ENCODE measurements around the gene REEP1. TPM values are rescaled to one million over a fixed set of nuclear protein-coding genes. Genes with fewer than 3 reads are reported as not detected.

REEP1 gene
- total RNA-seq, 1 experiment from 2014 or later = 5.9 TPM

- no peak for TF ChIP-seq FOSL1 (IDR thresholded peaks at IDR 0.05; ENCODE audit: low read depth)
Observed at GRCh38 chr2:86323273-86324021, 14.0 kb downstream of the REEP1 start (continued).

DNA sequence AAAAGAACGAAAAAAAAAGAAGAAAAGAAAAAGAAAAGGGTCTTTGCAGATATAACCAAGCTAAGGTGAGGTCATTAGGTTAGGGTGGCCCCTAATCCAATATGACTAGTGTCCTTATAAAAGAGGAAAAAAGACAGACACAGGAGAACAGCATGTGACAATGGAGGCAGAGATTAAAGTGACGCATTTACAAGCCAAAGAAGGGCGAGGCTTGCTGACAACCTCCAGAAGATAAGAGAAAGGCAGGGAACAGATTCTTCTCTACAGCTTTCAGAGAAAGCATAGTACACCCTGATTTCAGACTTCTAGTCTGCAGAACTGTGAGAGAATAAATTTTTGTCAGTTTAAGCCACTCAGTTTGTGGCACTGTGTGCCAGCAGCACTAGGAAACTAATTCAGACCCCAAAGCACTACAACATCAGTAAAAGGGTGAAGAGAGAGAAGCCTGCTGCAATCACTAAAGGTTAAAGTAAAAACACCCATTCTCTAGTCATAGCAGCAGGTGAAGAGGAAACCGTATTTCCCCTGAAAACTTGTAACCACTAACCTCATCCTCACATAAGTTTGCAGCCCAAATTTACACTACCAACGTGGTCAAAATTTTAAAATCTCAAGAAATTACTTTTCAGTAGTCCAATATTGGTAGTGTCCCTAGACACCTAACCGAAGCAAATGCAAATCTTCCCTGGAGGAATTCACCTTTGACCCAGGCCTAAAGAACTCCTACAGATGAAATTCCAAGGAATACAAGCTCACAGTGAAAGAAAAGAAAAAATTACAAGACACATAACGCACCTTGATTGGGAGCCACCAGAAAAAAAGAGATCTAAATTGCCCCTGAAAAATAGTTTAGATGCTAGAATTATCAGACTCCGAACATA is 17.5 kb downstream of the REEP1 start:
- intact Hi-C loops (cut with micrococcal nuclease) = no loop called here
- CTCF ChIA-PET = no interaction called here
- Histone ChIP-seq H3K9ac (ENCODE audit: low read length) (no peak overlapping the region), H3K4me3 (replicated peaks in 1 of 2; ENCODE audit: low read depth in 1 of 2, low read length in 2 of 2) (no peak overlapping the region), H3K4me2 (ENCODE audit: low read length) (no peak overlapping the region), H3K9me3 (ENCODE audit: control insufficient read depth in 1 of 2, insufficient read depth in 1 of 2, low read depth in 1 of 2, low read length in 2 of 2) (no peaks in the 10 kb centered on the region), H2AFZ (ENCODE audit: low read depth, low read length, poor library complexity, severe bottlenecking) (no peak overlapping the region), H3K79me2 (ENCODE audit: insufficient read depth, low read length) (no peaks in the 10 kb centered on the region), H3K27ac (ENCODE audit: low read depth, low read length) (no peak overlapping the region), H3K9me2 (ENCODE audit: insufficient read depth) (no peaks in the 10 kb centered on the region), H3K27me3 (ENCODE audit: insufficient read depth, low read length) (no peaks in the 10 kb centered on the region), H3K4me1 (ENCODE audit: control insufficient read depth in 1 of 2, insufficient read depth in 2 of 2, low read length in 2 of 2) (no peaks in the 10 kb centered on the region), H4K20me1 (ENCODE audit: insufficient read depth) (no peaks in the 10 kb centered on the region), H3K36me3 (ENCODE audit: control insufficient read depth in 1 of 2, insufficient read depth in 2 of 2, low read length in 2 of 2) (no peaks in the 10 kb centered on the region)
- no peak for DNase-seq (ENCODE audit: low read depth, low spot score)
- BruUV-seq (replicated peaks) = no TSS peak
- no peak for TF ChIP-seq EZH2phosphoT487 (IDR thresholded peaks at IDR 0.05; ENCODE audit: borderline replicate concordance)
- no peak for TF ChIP-seq POLR2AphosphoS5 (IDR thresholded peaks at IDR 0.05; ENCODE audit: low read depth, low read length)
- TF ChIP-seq ELF1 (IDR thresholded peaks at IDR 0.05; ENCODE audit: borderline replicate concordance, low read depth) = no peak
- no peak for TF ChIP-seq ZBTB33 (IDR thresholded peaks at IDR 0.05; ENCODE audit: extremely low read depth, insufficient replicate concordance, low read length)
- TF ChIP-seq FOSL1 (IDR thresholded peaks at IDR 0.05; ENCODE audit: low read depth) = no peak
- TF ChIP-seq ATF3 (IDR thresholded peaks at IDR 0.05) = no peak
- TF ChIP-seq EZH2 (IDR thresholded peaks at IDR 0.05) = no peak
- TF ChIP-seq ZNF274 (IDR thresholded peaks at IDR 0.05; ENCODE audit: low read depth, low read length) = no peak
- TF ChIP-seq SP1 (IDR thresholded peaks at IDR 0.05; ENCODE audit: low read depth) = no peak
- no peak for TF ChIP-seq YY1 (IDR thresholded peaks at IDR 0.05; ENCODE audit: extremely low read depth, insufficient replicate concordance, low read depth, low read length)
- TF ChIP-seq POLR2A (IDR thresholded peaks at IDR 0.05; ENCODE audit: borderline replicate concordance, extremely low read depth, insufficient read depth, insufficient read length) = no peak
- TF ChIP-seq TCF7L2 (IDR thresholded peaks at IDR 0.05; ENCODE audit: borderline replicate concordance, extremely low read depth, insufficient read depth, insufficient read length) = no peak
- TF ChIP-seq SRF (IDR thresholded peaks at IDR 0.05; ENCODE audit: low read depth) = no peak
- no peak for TF ChIP-seq SIN3A (IDR thresholded peaks at IDR 0.05; ENCODE audit: low read depth)
- TF ChIP-seq JUND (IDR thresholded peaks at IDR 0.05) = no peak
- no peak for TF ChIP-seq CBX3 (IDR thresholded peaks at IDR 0.05; ENCODE audit: low read depth)
- TF ChIP-seq, protein P1, sequence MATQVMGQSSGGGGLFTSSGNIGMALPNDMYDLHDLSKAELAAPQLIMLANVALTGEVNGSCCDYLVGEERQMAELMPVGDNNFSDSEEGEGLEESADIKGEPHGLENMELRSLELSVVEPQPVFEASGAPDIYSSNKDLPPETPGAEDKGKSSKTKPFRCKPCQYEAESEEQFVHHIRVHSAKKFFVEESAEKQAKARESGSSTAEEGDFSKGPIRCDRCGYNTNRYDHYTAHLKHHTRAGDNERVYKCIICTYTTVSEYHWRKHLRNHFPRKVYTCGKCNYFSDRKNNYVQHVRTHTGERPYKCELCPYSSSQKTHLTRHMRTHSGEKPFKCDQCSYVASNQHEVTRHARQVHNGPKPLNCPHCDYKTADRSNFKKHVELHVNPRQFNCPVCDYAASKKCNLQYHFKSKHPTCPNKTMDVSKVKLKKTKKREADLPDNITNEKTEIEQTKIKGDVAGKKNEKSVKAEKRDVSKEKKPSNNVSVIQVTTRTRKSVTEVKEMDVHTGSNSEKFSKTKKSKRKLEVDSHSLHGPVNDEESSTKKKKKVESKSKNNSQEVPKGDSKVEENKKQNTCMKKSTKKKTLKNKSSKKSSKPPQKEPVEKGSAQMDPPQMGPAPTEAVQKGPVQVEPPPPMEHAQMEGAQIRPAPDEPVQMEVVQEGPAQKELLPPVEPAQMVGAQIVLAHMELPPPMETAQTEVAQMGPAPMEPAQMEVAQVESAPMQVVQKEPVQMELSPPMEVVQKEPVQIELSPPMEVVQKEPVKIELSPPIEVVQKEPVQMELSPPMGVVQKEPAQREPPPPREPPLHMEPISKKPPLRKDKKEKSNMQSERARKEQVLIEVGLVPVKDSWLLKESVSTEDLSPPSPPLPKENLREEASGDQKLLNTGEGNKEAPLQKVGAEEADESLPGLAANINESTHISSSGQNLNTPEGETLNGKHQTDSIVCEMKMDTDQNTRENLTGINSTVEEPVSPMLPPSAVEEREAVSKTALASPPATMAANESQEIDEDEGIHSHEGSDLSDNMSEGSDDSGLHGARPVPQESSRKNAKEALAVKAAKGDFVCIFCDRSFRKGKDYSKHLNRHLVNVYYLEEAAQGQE (IDR thresholded peaks at IDR 0.05; ENCODE audit: low read depth) = no peak
- no peak for TF ChIP-seq ZFX (IDR thresholded peaks at IDR 0.05)
- RAD21 ChIA-PET (ENCODE audit: low non-redundant PET in 1 of 2, low total read pairs in 2 of 2, uncharacterized antibody in 2 of 2, unreplicated experiment in 2 of 2) = no interaction called here
- POLR2A ChIA-PET = no interaction called here
- ATAC-seq = no peak

Measured in HCT116 (cell line).